Neural progenitor cell (in vitro differentiated cells): ENCODE results near the gene COPB1. TPM values are rescaled to one million over a fixed set of nuclear protein-coding genes. Genes with fewer than 3 reads are reported as not detected.
A peak's percentile ranks its signal among the peaks of the same experiment; 100 is the strongest.

Experiments
- DNase-seq: peaks from one replicate; pipeline ENCODE4 v3.0.0-alpha.2; 2016; ENCODE audit warnings: low spot score
- H2AFZ ChIP-seq: fragments of 200-600 bp; sonication (generic); replicated peaks from 2 replicates; pipeline ENCODE4 v1.6.1; 2016; ENCODE audit warnings: antibody characterized with exemption
- H3F3A ChIP-seq: fragments of 200-600 bp; sonication (generic); 2 replicates; pipeline ENCODE4 v1.6.1; 2016; ENCODE audit warnings: antibody characterized with exemption, low read depth
- H3K27ac ChIP-seq: fragments of 200-600 bp; sonication (generic); 2 replicates; pipeline ENCODE4 v1.5.1; 2016; ENCODE audit warnings: mild to moderate bottlenecking
- H3K27me3 ChIP-seq: fragments of 200-600 bp; sonication (generic); 2 replicates; pipeline ENCODE4 v1.6.1; 2016; ENCODE audit warnings: mild to moderate bottlenecking, moderate library complexity
- H3K36me3 ChIP-seq: fragments of 200-600 bp; sonication (generic); 2 replicates; pipeline ENCODE4 v1.5.1; 2016
- H3K4me1 ChIP-seq: fragments of 200-600 bp; sonication (generic); 2 replicates; pipeline ENCODE4 v1.6.1; 2016; ENCODE audit warnings: mixed run types
- H3K4me2 ChIP-seq: fragments of 200-600 bp; sonication (generic); 2 replicates; pipeline ENCODE4 v1.6.1; 2016
- H3K4me3 ChIP-seq: fragments of 200-600 bp; sonication (generic); 2 replicates; pipeline ENCODE4 v1.5.1; 2016
- H3K79me2 ChIP-seq: fragments of 200-600 bp; sonication (generic); 2 replicates; pipeline ENCODE4 v1.6.1; 2016; ENCODE audit warnings: low read depth
- H3K9ac ChIP-seq: fragments of 200-600 bp; sonication (generic); 2 replicates; pipeline ENCODE4 v1.6.1; 2016
- H3K9me3 ChIP-seq: fragments of 200-600 bp; sonication (generic); 2 replicates; pipeline ENCODE4 v1.5.1; 2016; ENCODE audit warnings: low read depth
- H4K20me1 ChIP-seq: fragments of 200-600 bp; sonication (generic); 2 replicates; pipeline ENCODE4 v1.6.1; 2016; ENCODE audit warnings: low read depth
- H3K27ac Mint-ChIP-seq: 3 replicates; pipeline ENCODE4 v1.8.0; 2021; ENCODE audit warnings: mixed read lengths
- H3K27me3 Mint-ChIP-seq: 2 replicates; pipeline ENCODE4 v1.8.0; 2022; ENCODE audit warnings: low read depth, mild to moderate bottlenecking, inconsistent platforms, moderate library complexity, mixed read lengths; ENCODE audit not compliant: insufficient read depth
- H3K36me3 Mint-ChIP-seq: 3 replicates; pipeline ENCODE4 v1.8.0; 2021; ENCODE audit warnings: mixed read lengths
- H3K4me1 Mint-ChIP-seq: 3 replicates; pipeline ENCODE4 v1.8.0; 2021; ENCODE audit warnings: mixed read lengths
- H3K4me3 Mint-ChIP-seq: 3 replicates; pipeline ENCODE4 v1.8.0; 2021; ENCODE audit warnings: mild to moderate bottlenecking, moderate library complexity, mixed read lengths
- H3K9me3 Mint-ChIP-seq: 3 replicates; pipeline ENCODE4 v1.8.0; 2020; ENCODE audit warnings: mixed read lengths
- EZH2 ChIP-seq: fragments of 200-600 bp; sonication (generic); IDR thresholded peaks from 2 replicates; pipeline ENCODE4 v1.6.1; 2017; ENCODE audit warnings: antibody characterized with exemption, mild to moderate bottlenecking, moderate library complexity
- EZH2phosphoT487 ChIP-seq: fragments of 200-600 bp; sonication (generic); IDR thresholded peaks from 2 replicates; pipeline ENCODE4 v1.6.1; 2017; ENCODE audit warnings: antibody characterized with exemption
- total RNA-seq: library from RNA; depleted of rRNA; stranded (reverse); fragments of >200 nt; gene quantifications from 2 replicates; pipeline ENCODE4 v1.2.3, GENCODE V29; 2015; ENCODE audit warnings: low replicate concordance
- TF ChIP-seq, protein P1 (sequence below): fragments of 200-600 bp; sonication (generic); IDR thresholded peaks from 2 replicates; pipeline ENCODE4 v1.5.1; 2017; ENCODE audit warnings: antibody characterized with exemption, mild to moderate bottlenecking

COPB1 gene
- total RNA-seq, 1 donor from 2014 or later, result 212 TPM

DNA sequence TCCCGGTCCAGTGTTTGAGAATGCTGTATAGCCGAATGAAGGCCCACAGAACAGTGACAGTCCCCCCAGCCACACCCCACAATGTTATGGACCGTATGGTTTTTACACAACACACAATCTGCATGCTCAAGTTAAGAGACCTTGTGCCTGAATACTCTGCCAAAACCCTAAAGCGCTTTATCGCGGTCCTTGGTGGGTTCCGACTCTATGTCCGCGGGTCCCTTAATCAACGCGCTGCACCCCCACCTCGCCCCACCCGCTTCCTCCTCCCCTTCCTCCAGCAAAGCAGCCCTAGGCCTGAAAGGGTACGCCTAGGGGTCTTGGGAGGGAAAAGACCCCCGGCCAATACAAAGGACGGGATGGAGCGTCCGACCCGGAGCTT lies 442 bp downstream of the COPB1 start:
- Histone ChIP-seq H3K4me2 (peak overlapping the region; percentile 83), H3K36me3 (peaks cover 18% of the 10 kb centered on the region), H3F3A (peaks cover 18% of the 10 kb centered on the region), H3K79me2 (peaks cover 35% of the 10 kb centered on the region), H3K27ac (peak overlapping the region; percentile 86), H2AFZ (peak overlapping the region; percentile 95), H3K9me3 (peaks cover 3% of the 10 kb centered on the region), H3K4me1 (peaks cover 7% of the 10 kb centered on the region), H3K4me3 (peak overlapping the region; percentile 94), H4K20me1 (peaks cover 12% of the 10 kb centered on the region), H3K27me3 (no peaks in the 10 kb centered on the region), H3K9ac (peak overlapping the region; percentile 88)
- Mint-ChIP-seq H3K4me1 (peaks cover 10% of the 10 kb centered on the region), H3K9me3 (no peaks in the 10 kb centered on the region), H3K4me3 (peak overlapping the region; percentile 94), H3K27me3 (no peaks in the 10 kb centered on the region), H3K36me3 (peaks cover 16% of the 10 kb centered on the region), H3K27ac (peak overlapping the region; percentile 34)
- peak; percentile 60 for DNase-seq
- no peak for TF ChIP-seq EZH2phosphoT487
- no peak for TF ChIP-seq EZH2
- TF ChIP-seq, protein P1, sequence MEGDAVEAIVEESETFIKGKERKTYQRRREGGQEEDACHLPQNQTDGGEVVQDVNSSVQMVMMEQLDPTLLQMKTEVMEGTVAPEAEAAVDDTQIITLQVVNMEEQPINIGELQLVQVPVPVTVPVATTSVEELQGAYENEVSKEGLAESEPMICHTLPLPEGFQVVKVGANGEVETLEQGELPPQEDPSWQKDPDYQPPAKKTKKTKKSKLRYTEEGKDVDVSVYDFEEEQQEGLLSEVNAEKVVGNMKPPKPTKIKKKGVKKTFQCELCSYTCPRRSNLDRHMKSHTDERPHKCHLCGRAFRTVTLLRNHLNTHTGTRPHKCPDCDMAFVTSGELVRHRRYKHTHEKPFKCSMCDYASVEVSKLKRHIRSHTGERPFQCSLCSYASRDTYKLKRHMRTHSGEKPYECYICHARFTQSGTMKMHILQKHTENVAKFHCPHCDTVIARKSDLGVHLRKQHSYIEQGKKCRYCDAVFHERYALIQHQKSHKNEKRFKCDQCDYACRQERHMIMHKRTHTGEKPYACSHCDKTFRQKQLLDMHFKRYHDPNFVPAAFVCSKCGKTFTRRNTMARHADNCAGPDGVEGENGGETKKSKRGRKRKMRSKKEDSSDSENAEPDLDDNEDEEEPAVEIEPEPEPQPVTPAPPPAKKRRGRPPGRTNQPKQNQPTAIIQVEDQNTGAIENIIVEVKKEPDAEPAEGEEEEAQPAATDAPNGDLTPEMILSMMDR, result no peak

DNA sequence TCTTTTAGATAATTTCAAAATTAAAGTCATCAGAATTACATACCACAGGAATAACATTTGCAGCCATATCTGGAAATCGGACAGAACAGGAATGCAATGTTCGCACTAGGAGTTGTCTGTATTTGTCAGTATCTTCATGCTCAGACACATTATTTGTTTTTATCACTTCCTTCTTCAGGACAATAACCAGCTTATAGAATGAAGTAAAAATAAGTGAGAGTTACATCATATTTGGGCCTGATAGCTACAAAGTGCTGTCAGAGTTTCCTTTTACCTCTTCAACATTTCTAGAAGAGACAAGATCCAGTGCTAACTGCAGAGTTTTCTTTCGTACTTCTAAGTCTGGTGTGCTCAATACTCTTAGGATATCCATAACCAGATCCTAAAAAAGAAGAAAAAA lies 18.9 kb downstream of the COPB1 start:
- no peak for DNase-seq
- Histone ChIP-seq H3K79me2 (no peaks in the 10 kb centered on the region), H3K27me3 (no peaks in the 10 kb centered on the region), H3K27ac (no peak overlapping the region), H4K20me1 (peaks cover 6% of the 10 kb centered on the region), H3F3A (peaks cover 5% of the 10 kb centered on the region), H3K9me3 (no peaks in the 10 kb centered on the region), H3K9ac (no peak overlapping the region), H3K36me3 (peaks cover 48% of the 10 kb centered on the region), H3K4me1 (no peaks in the 10 kb centered on the region), H3K4me3 (no peak overlapping the region), H3K4me2 (no peak overlapping the region), H2AFZ (no peak overlapping the region)
- no peak overlapping the region for H3K4me3 Mint-ChIP-seq
- H3K36me3 Mint-ChIP-seq, result peaks cover 13% of the 10 kb centered on the region
- peaks cover 3% of the 10 kb centered on the region for H3K27me3 Mint-ChIP-seq
- TF ChIP-seq, protein P1, result no peak
- no peak for TF ChIP-seq EZH2
- no peak for TF ChIP-seq EZH2phosphoT487
- no peak overlapping the region for H3K27ac Mint-ChIP-seq
- no peaks in the 10 kb centered on the region for H3K9me3 Mint-ChIP-seq
- H3K4me1 Mint-ChIP-seq, result no peaks in the 10 kb centered on the region

DNA sequence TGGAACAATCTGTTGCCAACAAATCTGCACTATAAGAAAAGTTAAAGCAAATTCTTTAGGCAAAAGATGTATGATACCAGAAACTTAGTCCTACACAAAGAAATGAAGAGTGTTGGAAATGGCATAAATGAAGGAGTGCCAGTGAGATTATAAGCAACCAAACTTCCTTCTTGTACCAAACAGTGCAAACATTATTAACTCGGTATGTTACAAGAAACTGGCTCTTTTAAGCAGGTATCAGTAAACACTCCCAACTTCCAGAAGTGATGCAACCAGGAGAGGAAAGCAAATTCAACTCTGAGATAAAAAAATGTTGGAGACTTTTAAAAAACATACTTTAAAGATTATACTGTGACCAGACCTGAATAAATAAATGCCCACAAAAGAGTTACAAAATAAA lies 28.5 kb downstream of the COPB1 start:
- H3K27ac ChIP-seq, result no peak overlapping the region
- H3K36me3 Mint-ChIP-seq, result peaks cover 36% of the 10 kb centered on the region

More for the DNA sequence above, 28.5 kb downstream of the COPB1 start:
- Mint-ChIP-seq H3K4me3 (no peak overlapping the region), H3K27ac (no peak overlapping the region), H3K27me3 (no peaks in the 10 kb centered on the region), H3K4me1 (no peaks in the 10 kb centered on the region), H3K9me3 (no peaks in the 10 kb centered on the region)
- Histone ChIP-seq H4K20me1 (peaks cover 13% of the 10 kb centered on the region), H3K9me3 (no peaks in the 10 kb centered on the region), H3K4me2 (no peak overlapping the region), H3K4me3 (no peak overlapping the region), H3K36me3 (peaks cover 43% of the 10 kb centered on the region), H3K27me3 (no peaks in the 10 kb centered on the region), H2AFZ (no peak overlapping the region), H3K9ac (no peak overlapping the region), H3K4me1 (no peaks in the 10 kb centered on the region), H3K79me2 (no peaks in the 10 kb centered on the region), H3F3A (no peaks in the 10 kb centered on the region)
- no peak for DNase-seq
- TF ChIP-seq EZH2, result no peak
- TF ChIP-seq, protein P1, result no peak
- TF ChIP-seq EZH2phosphoT487, result no peak
